ENCODE measurements around the gene GNG12.

DNA sequence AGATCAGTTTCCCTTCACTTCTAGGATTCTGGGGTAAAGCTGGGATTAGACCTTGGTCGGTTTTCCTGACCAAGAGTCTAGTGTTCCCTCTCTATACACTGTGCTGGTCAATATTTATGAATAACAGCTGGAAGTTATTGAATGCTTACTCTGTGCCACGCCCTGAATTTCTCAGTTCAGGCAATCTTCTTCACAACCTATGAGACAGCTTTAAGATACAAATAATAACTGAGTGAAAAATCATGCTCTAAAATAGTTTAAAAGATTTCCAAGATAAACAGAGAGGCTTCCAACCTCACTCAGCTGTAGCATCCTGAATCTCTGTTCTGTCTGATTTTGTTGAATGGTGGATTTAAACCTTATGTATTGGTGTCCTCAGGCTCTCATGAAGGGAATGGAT, 72.2 kb downstream of the GNG12 start:
- TF ChIP-seq, protein P1, sequence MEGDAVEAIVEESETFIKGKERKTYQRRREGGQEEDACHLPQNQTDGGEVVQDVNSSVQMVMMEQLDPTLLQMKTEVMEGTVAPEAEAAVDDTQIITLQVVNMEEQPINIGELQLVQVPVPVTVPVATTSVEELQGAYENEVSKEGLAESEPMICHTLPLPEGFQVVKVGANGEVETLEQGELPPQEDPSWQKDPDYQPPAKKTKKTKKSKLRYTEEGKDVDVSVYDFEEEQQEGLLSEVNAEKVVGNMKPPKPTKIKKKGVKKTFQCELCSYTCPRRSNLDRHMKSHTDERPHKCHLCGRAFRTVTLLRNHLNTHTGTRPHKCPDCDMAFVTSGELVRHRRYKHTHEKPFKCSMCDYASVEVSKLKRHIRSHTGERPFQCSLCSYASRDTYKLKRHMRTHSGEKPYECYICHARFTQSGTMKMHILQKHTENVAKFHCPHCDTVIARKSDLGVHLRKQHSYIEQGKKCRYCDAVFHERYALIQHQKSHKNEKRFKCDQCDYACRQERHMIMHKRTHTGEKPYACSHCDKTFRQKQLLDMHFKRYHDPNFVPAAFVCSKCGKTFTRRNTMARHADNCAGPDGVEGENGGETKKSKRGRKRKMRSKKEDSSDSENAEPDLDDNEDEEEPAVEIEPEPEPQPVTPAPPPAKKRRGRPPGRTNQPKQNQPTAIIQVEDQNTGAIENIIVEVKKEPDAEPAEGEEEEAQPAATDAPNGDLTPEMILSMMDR (IDR thresholded peaks at IDR 0.05), result no peak
- TF ChIP-seq POLR2A (IDR thresholded peaks at IDR 0.05), result no peak

Data from testis (tissue), 2 donors.